Esophagus squamous epithelium (tissue), 4 donors: Measurements from ENCODE around the gene HINT2.

Experiments used
- CTCF ChIP-seq, 6 experiments: fragments of 450-650 bp in 4 of 6; fragments of 200-600 bp in 2 of 6; sonication (generic) in 2 of 6; IDR thresholded peaks; one replicate each; pipeline ENCODE4 v1.5.1; 2016 to 2019; ENCODE audit warnings: antibody characterized with exemption in 6 of 6, mild to moderate bottlenecking in 4 of 6, moderate library complexity in 4 of 6
- POLR2A ChIP-seq, 4 donors: fragments of 450-650 bp; IDR thresholded peaks; one replicate each; pipeline ENCODE4 v1.6.1; 2017; ENCODE audit warnings: antibody characterized with exemption in 4 of 4, mild to moderate bottlenecking in 4 of 4, moderate library complexity in 3 of 4

GRCh38 chr9:35814841-35815543 lies at the start of gene HINT2:
- TF ChIP-seq CTCF (IDR thresholded peaks at IDR 0.05) (peak in 1 of 6 experiments; percentile 5), POLR2A (IDR thresholded peaks at IDR 0.05) (peak in 3 of 4 donors; percentile 32 to 96 (median 93))
